ENCODE data around the gene PALLD. TPM values are rescaled to one million over a fixed set of nuclear protein-coding genes. Genes with fewer than 3 reads are reported as not detected.

Gene PALLD
- total and polyA plus RNA-seq, 2 of the 8 experiments (the other 6 are each of a cell fraction or from before 2014, with no cell fraction given): 10.5 to 25.0 TPM

GRCh38 chr4:168584321-168584771 is 87.5 kb downstream of the PALLD start (continued):
- TF ChIP-seq SP2 (IDR thresholded peaks at IDR 0.05; ENCODE audit: low read length) (no peak), MAFK (IDR thresholded peaks at IDR 0.05; ENCODE audit: low read depth, low read length) (no peak), HDAC2 (IDR thresholded peaks at IDR 0.05; ENCODE audit: borderline replicate concordance in 1 of 2, low read depth in 2 of 2, low read length in 2 of 2) (no peak), SP4 (IDR thresholded peaks at IDR 0.05; ENCODE audit: low read length) (no peak)

Measured in H1 (cell line).